NCI-H1694 treated with DMSO at 0.1 percent for 48 hours (cell line): Measurements from ENCODE around the gene ADAMTSL5.

ENCODE experiments used
- DNase-seq: peaks from one replicate; lab custom pipeline; 2025; lab: John Stamatoyannopoulos, UW

The ADAMTSL5 gene

DNA sequence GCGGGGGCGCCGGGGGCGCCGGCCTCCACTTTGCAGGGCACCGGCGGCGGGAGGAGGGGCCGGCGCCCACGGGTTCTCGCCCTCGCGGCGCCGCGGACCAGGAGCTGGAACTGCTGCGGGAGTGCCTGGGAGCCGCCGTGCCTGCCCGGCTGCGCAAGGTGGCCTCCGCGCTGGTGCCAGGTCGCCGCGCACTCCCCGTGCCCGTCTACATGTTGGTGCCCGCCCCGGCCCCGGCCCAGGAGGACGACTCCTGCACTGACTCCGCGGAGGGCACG lies 45.7 kb downstream of the ADAMTSL5 start:
- no peak for DNase-seq

DNA sequence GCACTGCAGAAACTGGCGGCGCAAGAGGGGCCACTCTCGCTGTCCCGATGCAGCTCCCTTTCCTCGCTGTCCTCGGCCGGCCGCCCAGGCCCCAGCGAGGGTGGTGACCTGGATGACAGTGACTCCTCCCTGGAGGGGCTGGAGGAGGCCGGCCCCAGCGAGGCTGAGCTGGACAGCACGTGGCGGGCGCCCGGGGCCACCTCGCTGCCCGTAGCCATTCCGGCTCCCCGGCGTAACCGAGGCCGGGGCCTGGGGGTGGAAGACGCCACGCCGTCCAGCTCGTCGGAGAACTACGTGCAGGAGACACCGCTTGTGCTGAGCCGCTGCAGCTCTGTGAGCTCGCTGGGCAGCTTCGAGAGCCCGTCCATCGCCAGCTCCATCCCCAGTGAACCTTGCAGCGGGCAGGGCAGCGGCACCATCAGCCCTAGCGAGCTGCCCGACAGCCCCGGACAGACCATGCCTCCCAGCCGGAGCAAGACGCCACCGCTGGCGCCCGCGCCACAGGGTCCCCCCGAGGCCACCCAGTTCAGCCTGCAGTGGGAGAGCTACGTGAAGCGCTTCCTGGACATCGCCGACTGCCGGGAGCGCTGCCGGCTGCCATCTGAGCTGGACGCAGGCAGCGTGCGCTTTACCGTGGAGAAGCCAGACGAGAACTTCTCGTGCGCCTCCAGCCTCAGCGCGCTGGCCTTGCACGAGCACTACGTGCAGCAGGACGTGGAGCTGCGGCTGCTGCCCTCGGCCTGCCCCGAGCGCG lies 46.2 kb downstream of the ADAMTSL5 start:
- no peak for DNase-seq

- no peak for DNase-seq
Observed at GRCh38 chr19:1466018-1466460, 46.8 kb downstream of the ADAMTSL5 start.

DNA sequence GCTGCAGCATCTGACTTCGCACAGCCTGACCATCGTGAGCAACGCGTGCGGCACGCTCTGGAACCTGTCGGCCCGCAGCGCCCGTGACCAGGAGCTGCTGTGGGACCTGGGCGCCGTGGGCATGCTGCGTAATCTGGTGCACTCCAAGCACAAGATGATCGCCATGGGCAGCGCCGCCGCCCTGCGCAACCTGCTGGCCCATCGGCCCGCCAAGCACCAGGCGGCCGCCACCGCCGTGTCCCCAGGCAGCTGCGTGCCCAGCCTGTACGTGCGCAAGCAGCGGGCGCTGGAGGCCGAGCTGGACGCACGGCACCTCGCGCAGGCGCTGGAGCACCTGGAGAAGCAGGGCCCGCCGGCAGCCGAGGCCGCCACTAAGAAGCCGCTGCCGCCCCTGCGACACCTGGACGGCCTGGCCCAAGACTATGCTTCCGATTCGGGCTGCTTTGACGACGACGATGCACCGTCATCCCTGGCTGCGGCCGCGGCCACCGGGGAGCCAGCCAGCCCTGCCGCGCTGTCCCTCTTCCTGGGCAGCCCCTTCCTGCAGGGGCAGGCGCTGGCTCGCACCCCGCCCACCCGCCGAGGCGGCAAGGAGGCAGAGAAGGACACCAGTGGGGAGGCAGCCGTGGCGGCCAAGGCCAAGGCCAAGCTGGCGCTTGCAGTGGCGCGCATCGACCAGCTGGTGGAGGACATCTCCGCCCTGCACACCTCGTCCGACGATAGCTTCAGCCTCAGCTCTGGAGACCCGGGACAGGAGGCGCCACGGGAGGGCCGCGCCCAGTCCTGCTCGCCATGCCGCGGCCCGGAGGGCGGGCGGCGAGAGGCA lies 47.4 kb downstream of the ADAMTSL5 start:
- DNase-seq: no peak

DNA sequence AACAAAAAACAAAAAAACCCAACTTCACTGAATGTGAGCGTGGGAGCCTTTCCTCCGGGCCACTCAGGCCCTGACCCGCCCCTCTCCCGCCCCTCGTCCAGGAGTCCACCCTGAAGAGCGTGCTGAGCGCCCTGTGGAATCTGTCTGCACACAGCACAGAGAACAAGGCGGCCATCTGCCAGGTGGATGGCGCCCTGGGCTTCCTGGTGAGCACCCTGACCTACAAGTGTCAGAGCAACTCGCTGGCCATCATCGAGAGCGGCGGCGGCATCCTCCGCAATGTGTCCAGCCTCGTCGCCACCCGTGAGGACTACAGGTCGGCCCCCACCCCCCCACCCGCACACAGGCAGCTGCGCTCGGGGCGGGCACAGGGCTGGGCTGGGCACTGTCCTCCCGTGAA lies 51.0 kb downstream of the ADAMTSL5 start:
- DNase-seq: no peak

- no peak for DNase-seq
Observed at GRCh38 chr19:1460033-1460995, 52.5 kb downstream of the ADAMTSL5 start.

DNA sequence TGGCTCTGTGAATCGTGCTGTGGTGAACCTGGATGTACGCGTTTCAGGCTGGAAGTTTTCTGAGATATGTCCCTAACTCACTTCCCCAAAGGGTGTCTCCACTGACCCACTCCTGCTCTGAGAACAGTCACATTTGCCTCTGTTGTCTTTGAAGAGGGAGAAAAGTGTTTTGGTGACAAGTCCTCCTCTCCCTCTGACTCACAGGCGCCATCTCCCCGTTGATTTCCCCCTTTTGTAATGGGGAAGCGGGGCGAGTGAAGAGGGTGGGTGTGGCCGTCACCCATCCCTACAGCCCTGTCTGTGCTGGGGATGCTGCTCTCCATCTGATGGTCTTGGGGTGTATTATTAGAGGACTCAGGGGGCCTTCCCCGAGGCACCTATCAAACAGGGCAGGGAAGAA lies 53.3 kb downstream of the ADAMTSL5 start:
- no peak for DNase-seq

DNA sequence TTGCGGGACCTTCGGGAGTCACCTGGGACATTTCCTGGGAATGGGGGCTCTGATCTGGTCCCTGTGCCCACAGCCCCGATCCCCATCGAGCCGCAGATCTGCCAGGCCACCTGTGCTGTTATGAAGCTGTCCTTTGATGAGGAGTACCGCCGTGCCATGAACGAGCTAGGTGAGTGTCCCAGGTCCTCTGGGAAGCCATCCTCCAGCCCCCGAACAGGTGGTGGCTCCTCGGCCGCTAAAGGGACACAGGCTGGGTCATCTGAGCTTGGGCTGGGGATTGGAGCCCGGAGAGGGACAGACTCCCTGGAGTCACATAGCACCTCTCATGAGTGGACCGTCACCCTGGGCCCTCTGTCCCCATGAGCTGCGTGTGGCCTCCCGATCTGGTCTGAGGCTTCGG lies 54.9 kb downstream of the ADAMTSL5 start:
- DNase-seq: no peak

- DNase-seq: no peak
Observed at GRCh38 chr19:1457031-1457739, 55.6 kb downstream of the ADAMTSL5 start.

DNA sequence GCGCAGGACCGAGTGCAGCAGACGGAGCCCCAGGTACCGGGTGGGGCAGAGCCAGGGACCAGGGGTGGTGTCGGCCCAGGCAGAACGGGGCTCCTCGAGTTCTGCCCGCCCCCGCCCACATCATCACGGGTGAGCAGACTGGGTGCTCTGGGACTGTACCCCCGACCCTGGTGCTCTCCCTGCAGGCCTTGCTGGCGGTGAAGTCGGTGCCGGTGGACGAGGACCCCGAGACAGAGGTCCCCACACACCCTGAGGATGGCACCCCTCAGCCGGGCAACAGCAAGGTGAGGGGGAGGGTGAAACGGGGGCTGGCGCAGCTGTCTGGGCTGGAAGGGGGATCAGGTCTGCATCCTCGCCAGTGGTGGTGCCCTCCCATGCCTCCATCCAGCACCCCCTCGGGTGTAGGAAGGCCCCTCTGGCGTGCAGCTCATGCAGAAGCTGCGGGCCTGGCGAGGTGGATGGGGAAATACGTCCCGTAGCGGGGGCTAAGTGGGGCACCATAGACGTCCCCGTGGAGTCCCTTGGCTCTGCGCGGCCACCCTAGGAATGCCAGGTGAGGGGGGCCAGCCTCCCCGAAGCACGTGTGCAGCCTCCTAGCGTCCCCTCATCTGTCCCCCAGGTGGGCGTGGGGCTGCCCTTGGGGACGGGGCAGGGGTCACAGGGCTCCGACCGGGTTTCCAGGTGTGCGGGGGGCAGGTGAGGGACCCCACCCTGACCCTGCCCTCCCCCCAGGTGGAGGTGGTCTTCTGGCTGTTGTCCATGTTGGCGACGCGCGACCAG lies 56.5 kb downstream of the ADAMTSL5 start:
- no peak for DNase-seq

- no peak for DNase-seq
Observed at GRCh38 chr19:1455336-1456120, 57.3 kb downstream of the ADAMTSL5 start.
